Measurements from ENCODE around the gene CRABP1. TPM values are rescaled to one million over a fixed set of nuclear protein-coding genes. Genes with fewer than 3 reads are reported as not detected.

The CRABP1 gene
- total RNA-seq, 1 experiment from 2014 or later: not detected

DNA sequence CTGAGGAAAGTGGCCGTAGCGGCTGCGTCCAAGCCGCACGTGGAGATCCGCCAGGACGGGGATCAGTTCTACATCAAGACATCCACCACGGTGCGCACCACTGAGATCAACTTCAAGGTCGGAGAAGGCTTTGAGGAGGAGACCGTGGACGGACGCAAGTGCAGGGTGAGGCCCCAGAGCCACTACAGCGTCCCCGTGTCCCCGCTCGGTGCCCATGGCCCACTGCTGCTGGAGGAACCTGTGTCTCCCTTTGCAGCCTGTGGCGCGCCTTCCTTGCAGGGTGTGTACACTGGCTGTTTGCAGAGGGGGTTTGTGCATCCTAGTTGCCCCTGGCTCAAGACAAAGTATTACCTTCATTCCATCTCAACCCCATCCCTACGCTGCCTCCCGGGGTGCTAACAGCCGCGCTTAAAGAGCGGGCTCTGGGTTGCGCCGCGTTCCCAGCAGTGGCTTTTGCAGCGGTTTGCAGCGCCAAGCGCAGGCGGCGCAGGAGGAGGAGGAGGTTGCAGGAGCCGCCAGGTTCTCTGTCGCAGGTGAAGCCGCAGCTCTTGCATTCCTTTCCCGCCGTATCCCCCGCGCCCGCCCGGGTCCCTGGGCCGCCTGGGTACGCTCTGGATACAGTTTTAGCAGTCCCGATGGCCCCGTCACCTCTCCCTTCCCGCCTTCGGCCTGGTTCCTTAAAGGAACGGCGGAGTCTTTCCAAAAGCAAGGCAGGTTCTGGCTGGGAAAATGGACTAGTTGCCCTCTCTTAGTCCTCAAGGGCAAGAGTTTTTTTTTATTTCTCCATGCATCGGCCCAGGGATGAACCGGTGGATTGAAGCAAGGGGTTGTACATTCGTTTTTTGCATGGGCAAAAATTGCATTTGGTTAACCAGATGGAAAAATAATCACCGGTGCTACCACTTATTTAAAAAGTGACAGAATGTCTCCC is 1.2 kb downstream of the CRABP1 start:
- intact Hi-C loops (cut with micrococcal nuclease; ENCODE audit: unreplicated experiment): no loop called here
- Histone ChIP-seq H3K4me3 (no peak overlapping the region), H3K36me3 (ENCODE audit: low read depth) (no peaks in the 10 kb centered on the region), H3K9me3 (ENCODE audit: insufficient read depth, low read depth) (no peaks in the 10 kb centered on the region), H3K79me2 (ENCODE audit: low read depth) (no peaks in the 10 kb centered on the region), H3K27me3 (ENCODE audit: insufficient read depth, low read depth) (peaks cover 84% of the 10 kb centered on the region), H3F3A (ENCODE audit: insufficient read depth, low read depth) (no peaks in the 10 kb centered on the region), H2AFZ (no peak overlapping the region), H3K4me1 (replicated peaks; ENCODE audit: insufficient read depth) (no peaks in the 10 kb centered on the region), H3K9me2 (ENCODE audit: insufficient read depth) (no peaks in the 10 kb centered on the region), H4K20me1 (ENCODE audit: insufficient read depth) (no peaks in the 10 kb centered on the region), H3K4me2 (no peak overlapping the region), H3K27ac (no peak overlapping the region)
- POLR2A ChIA-PET (ENCODE audit: unreplicated experiment): no interaction called here
- BruUV-seq (replicated peaks): no TSS peak
- TF ChIP-seq, protein P1, sequence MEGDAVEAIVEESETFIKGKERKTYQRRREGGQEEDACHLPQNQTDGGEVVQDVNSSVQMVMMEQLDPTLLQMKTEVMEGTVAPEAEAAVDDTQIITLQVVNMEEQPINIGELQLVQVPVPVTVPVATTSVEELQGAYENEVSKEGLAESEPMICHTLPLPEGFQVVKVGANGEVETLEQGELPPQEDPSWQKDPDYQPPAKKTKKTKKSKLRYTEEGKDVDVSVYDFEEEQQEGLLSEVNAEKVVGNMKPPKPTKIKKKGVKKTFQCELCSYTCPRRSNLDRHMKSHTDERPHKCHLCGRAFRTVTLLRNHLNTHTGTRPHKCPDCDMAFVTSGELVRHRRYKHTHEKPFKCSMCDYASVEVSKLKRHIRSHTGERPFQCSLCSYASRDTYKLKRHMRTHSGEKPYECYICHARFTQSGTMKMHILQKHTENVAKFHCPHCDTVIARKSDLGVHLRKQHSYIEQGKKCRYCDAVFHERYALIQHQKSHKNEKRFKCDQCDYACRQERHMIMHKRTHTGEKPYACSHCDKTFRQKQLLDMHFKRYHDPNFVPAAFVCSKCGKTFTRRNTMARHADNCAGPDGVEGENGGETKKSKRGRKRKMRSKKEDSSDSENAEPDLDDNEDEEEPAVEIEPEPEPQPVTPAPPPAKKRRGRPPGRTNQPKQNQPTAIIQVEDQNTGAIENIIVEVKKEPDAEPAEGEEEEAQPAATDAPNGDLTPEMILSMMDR (conservative IDR thresholded peaks at IDR 0.05): no peak
- 0 out of 2 replicates have a peak, but pooled peaks have one; percentile 67 for TF ChIP-seq EZH2 (IDR thresholded peaks at IDR 0.05; ENCODE audit: low read depth)
- DNase-seq: no peak
- CTCF ChIA-PET: no interaction called here

DNA sequence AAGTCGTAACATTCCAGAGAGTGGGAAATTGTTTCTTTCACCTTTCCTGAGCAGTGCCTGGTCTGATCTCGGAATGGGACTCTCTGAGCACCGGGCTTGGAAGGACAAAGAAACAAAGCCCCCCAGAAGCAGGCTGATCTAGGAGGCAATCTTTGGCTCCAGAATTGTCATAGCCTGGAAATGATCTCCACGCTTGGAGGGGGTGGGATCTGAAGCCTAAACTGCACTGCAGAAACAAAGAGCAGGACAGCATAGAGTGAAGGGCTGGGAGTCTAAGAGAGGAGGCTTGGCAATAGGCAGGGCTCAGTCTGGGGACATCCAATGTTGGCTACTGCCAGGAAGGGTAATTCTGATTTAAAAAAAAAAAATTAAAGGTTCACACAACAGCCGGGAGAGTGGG is 1.9 kb downstream of the CRABP1 start:
- intact Hi-C loops (cut with micrococcal nuclease; ENCODE audit: unreplicated experiment): no loop called here
- H3K27ac ChIP-seq: no peak overlapping the region
- H3F3A ChIP-seq (ENCODE audit: insufficient read depth, low read depth): no peaks in the 10 kb centered on the region
- TF ChIP-seq, protein P1 (conservative IDR thresholded peaks at IDR 0.05): no peak
- TF ChIP-seq EZH2 (IDR thresholded peaks at IDR 0.05; ENCODE audit: low read depth): no peak
- no peak overlapping the region for H3K4me2 ChIP-seq
- no peaks in the 10 kb centered on the region for H3K4me1 ChIP-seq (replicated peaks; ENCODE audit: insufficient read depth)
- ChIA-PET POLR2A (ENCODE audit: unreplicated experiment) (no interaction called here), CTCF (no interaction called here)
- no TSS peak for BruUV-seq (replicated peaks)
- H3K27me3 ChIP-seq (ENCODE audit: insufficient read depth, low read depth): peaks cover 77% of the 10 kb centered on the region
- H3K4me3 ChIP-seq: no peak overlapping the region
- H2AFZ ChIP-seq: no peak overlapping the region
- no peaks in the 10 kb centered on the region for H4K20me1 ChIP-seq (ENCODE audit: insufficient read depth)
- no peaks in the 10 kb centered on the region for H3K36me3 ChIP-seq (ENCODE audit: low read depth)
- no peaks in the 10 kb centered on the region for H3K9me3 ChIP-seq (ENCODE audit: insufficient read depth, low read depth)
- no peak for DNase-seq
- no peaks in the 10 kb centered on the region for H3K79me2 ChIP-seq (ENCODE audit: low read depth)
- H3K9me2 ChIP-seq (ENCODE audit: insufficient read depth): no peaks in the 10 kb centered on the region

DNA sequence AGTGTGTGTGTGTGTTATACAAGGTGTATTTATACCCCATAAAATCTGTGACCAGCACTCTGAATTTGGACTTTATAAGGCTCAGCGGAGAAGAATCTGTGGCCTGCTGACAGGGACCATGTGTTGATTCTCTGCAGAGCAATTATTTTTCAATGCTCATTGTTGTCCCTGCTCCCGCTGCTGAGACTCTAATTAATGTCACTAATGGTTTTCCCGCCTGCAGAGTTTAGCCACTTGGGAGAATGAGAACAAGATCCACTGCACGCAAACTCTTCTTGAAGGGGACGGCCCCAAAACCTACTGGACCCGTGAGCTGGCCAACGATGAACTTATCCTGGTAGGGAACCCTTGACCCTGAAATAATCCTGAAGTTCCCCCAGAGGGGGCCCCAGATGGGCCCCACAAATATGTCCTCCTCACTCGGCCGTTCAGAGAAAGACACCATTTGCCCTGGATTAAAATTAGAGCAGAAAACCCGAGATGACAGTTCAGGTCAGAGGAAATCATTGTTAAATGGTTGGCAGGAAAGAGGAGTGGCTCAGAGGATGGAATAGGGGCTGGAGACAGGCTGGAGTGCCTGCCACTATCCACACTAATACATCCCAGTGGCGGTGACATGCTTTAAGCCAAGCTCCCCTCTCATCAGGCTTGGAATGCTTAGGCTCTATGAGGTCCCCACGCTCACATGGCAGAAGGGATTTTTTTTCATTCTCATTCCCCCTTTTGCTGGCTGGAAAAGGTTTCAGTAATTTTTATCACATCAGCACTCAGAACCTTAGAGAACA is 3.3 kb downstream of the CRABP1 start:
- intact Hi-C loops (cut with micrococcal nuclease; ENCODE audit: unreplicated experiment): no loop called here
- no peaks in the 10 kb centered on the region for H4K20me1 ChIP-seq (ENCODE audit: insufficient read depth)
- no peak overlapping the region for H2AFZ ChIP-seq
- no peaks in the 10 kb centered on the region; the same call in 1 of the 2 replicates for H3K4me1 ChIP-seq (replicated peaks; ENCODE audit: insufficient read depth)
- no peaks in the 10 kb centered on the region for H3K36me3 ChIP-seq (ENCODE audit: low read depth)
- DNase-seq: no peak
- no peak for TF ChIP-seq EZH2 (IDR thresholded peaks at IDR 0.05; ENCODE audit: low read depth)
- TF ChIP-seq, protein P1 (conservative IDR thresholded peaks at IDR 0.05): no peak
- no peaks in the 10 kb centered on the region for H3K9me2 ChIP-seq (ENCODE audit: insufficient read depth)
- POLR2A ChIA-PET (ENCODE audit: unreplicated experiment): no interaction called here
- peaks cover 64% of the 10 kb centered on the region for H3K27me3 ChIP-seq (ENCODE audit: insufficient read depth, low read depth)
- H3K4me3 ChIP-seq: no peak overlapping the region
- H3K79me2 ChIP-seq (ENCODE audit: low read depth): no peaks in the 10 kb centered on the region
- CTCF ChIA-PET: interaction anchor here (0.6 kb wide), 1 partner anchor 682 kb away, joined by 3 read pairs; no protein-coding TSS in a partner anchor
- no TSS peak for BruUV-seq (replicated peaks)
- H3K4me2 ChIP-seq: no peak overlapping the region
- H3K27ac ChIP-seq: no peak overlapping the region
- no peaks in the 10 kb centered on the region for H3K9me3 ChIP-seq (ENCODE audit: insufficient read depth, low read depth)
- no peaks in the 10 kb centered on the region for H3F3A ChIP-seq (ENCODE audit: insufficient read depth, low read depth)

All from PC-9 (cell line).